ENCODE results near the gene DDX25.

Gene DDX25

DNA sequence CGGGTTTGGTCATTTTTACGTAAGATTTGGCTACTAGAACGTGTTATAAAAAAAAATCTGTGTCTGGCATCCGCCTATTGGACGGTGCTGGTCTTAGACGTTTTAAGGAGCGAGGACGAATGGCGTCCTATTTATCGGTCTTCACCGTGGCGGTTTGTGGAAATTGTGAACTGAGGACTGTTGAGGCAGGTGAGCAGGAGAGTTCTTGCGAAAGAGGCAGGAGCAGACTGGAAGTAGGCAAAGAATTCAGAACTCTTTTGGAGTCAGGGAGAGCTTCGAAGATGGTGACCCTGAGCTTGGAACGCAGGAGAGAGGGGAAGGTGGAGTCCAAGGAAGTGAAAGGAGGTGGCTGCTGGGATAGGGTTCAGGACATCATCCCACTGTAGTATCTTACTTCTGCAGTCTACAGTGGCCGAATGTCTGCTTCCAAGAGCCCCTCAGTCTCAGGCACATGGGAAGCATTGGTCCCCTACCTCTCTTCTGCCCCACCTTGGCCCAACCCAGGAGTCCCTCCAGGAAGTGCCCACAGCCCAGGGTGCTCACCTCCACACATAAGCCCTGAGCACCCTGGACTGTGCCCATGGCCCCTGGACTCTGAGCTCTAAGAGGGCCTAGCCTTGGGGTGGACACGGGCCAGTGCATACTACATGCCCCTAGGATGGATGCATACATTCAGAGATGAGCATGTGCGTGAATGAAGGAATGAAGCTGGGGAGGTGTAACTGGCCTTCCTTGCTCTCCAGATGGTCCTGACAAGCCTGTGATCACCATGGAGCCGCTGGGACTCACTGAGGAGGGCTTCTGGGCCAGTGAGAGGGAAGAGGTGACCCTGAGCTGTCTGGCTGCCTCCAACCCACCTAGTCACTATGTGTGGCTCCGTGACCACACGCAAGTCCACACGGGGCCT is 45.2 kb downstream of the DDX25 start:
- no peak for DNase-seq

DNA sequence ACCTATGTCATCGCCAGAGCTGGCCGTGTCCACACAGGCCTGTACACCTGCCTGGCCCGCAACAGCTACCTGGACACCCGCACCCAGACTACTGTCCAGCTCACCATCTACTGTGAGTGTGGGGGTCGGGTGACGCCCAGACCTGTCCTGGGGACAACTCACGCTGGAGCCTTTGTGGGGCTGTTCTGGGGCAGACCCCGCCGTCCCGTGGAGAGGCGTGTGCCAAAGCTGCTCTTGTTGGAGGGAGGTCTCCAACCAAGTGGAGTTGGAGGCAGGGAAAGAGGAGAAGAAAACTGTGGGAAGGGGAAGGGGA is 45.8 kb downstream of the DDX25 start:
- no peak for DNase-seq

DNA sequence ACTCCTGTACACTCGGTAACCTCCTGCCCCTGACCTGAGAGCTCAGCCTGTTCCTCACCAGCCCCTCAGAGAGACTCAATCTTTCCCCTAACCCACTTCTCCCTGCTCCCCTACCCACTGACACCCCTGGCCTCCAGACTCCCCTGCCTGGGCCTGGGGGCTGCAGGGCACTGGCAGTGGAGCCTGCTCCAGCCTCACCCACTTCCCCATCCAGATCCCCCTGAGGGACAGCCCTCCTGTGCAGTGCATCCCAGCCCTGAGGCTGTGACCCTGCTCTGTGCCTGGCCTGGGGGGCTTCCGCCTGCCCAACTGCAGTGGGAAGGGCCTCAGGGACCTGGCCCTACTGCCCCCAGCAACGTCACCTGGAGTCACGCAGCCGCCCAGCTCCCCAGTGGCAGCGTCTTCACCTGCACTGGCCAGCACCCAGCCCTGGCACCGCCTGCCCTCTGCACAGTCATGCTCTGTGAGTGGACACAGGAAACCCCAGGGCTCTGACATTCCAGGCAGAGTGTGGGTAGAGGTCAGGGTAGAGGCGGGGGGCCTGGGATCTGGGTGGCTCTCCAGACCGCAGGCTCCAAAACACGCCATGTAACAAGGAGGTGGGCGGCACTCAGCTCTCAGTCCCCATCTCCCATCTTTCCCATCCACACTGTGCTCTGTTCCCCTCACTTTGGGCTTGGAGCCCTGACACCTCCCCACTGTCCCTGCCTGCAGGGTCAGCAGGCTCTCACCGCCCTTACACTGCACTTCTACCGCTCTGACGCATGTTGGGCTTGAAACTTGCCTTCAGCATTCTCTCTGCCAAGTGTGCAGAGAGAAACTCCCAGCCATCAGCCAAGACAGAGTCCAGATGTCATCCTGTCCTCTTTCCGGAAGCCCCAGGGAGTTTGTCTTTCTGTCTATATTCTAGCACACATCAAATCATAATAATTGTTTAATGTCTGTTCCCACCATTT is 46.7 kb downstream of the DDX25 start:
- no peak for DNase-seq

DNA sequence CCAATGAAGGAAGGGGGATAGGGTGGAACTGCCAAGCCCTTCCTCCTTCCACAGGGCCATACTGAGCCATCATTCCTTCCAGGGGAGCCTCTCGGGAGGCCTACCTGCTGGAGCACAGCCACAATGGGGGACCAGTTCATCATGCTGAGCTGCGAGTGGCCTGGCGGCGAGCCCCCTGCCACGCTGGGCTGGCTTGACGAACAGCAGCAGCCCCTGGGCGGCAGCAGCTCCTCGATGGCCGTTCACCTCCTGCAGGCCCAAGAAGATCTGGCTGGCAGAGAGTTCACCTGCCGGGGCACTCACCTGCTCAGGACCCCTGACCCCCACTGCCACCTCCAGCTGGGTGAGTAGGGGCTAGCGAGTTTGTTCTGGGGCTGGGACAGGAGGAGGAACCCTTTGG is 47.4 kb downstream of the DDX25 start:
- no peak for DNase-seq

DNA sequence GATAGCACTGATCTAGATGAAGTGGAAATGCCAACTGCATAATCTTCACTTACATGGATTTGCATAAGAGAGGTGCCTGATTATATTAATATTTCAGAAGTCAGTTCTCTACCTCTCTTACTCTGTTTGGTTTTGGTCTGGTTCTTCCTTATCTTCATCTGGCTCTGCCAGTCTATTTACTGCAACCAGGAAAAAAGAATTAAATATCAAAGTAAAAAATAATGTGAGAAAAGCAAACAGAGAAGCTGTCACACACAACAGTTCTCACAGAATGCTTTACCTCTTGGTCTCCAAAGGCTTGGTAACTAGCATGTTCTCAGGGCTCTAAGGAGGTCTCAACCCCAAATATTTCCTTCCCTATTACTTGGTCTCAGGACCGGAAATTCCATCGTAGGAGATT is 48.3 kb downstream of the DDX25 start:
- DNase-seq = no peak

DNA sequence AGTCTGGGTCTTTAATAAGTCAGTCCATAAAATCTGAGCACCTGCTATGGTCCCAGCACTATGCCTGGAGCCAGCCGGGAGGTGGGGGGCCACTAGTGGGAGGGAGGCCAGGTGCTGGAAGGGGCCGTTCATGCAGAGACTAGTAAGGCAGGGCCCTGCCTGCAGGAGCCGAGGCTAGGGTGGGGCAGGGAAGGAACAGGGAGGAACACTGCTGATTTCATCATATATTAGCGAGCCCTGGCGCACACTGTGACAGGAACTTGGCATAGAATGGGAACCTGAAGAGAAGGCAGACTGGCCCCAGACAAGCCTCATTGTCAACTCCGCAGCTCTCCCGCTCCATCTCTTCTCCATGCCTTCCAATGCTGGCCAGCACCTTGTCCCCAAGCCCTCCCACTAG is 48.7 kb downstream of the DDX25 start:
- no peak for DNase-seq

DNA sequence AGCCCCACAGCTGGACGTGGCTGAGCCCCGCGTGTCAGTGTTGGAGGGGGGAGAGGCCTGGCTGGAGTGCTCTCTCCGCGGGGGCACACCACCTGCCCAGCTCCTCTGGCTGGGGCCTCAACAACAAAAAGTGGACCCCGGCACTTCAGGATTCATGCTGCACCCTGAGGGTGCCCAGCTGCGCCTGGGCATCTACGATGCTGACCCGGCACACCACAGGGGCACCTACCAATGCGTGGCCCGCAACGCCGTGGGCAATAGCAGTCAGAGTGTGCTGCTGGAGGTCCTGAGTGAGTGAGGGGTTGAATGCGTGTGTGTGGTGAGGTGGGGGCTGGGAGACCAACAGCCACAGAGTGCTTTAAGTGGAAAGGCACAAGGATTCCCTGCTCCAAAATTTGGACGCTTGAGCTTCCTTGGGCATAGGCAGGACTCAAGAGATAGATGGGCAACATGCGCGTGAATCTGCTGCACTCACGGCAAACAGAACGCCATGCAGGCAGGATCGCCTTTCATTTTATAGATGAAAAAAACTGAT is 49.2 kb downstream of the DDX25 start:
- no peak for DNase-seq

DNA sequence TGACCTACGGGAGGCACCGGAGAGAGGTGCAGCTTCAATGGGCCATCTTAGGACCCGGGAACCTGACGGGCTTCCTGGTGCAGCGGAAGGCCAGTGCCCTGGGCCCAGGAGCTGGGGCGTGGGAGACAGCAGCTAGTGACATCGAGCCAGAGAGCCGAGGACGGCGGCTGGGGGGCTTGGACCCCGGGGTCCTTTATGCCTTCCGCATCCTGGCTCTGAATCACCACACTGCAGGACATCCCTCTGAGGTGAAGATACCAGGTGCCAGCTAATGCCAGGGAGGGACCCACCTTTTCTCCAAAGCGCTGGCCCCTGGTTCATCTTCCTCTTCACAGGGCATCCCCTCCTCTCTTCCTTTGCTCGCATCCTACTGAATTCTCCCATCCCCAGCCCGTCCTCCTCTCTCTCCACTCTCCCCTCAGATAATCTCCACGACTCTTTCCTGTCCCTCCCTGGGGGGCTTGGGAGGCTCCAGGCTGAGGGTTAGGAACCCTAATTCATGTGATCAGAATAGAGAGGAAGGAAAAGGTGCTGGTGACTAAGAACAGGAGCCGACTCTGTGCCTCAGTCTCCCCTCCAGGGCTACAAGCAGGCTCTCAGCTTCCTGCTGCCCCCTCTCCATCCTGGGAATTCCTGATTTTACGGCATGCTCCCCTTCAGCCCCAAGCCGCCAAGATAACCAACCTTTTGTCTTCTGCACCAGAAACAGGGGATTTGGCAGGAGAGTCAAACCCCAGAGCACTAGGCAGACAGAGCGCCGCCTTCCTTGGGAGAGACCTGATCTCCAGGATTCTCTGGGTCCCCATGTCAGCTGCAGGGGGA is 50.0 kb downstream of the DDX25 start:
- DNase-seq = no peak

DNA sequence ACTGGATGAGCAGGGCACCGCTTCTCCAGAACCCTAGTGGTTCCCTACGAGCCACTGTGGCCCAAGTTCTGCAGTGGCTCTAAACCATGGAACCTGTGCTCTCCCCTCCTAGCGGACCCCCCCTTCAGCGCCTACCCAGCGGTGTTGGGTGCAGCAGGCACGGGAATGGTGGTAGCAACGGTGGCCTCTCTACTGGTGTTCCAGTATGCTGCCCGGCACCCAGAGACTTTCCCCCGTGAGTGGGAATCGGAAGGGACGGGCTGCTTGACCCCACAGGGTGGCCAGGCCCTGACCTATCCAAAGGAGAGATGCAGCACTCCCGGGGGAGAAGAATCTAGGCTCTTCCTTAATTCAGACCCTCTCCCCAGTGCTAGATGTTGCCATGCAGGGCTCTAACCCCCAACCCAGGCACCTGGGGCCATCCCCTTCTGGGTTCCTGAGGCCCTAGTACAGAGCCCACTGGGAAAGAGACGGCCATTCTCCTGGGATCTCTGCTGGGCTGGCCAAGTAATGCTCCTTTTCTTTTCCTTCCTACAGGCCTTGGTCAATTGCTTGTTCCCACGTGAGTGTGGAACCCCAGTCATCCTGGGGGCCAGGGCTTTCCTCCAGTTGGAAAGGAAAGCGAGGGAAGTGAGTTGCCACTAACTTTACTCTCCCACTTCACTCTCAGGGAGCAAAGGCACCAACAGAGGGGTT is 50.8 kb downstream of the DDX25 start:
- DNase-seq = no peak

DNA sequence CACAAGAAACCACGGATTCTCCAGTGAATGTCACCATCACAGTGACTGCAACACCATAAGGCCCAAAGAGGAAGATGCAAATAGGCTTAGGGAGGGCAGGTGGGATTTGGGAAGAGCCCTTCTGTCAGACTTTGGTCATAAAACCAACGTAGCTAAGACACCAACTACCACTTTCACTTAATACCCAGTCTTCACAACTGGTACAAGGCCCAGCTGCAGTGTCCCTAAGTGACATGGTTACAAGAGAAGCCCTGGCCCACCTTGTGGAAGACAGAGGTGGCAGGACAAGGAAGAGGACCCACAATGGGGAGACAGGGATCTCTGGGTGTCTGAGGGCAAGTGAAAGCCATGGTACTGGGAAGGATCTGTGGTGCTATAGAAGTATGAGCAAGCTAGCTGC is 51.5 kb downstream of the DDX25 start:
- peak in 1 of 51 donors; percentile 29 for DNase-seq

DNA sequence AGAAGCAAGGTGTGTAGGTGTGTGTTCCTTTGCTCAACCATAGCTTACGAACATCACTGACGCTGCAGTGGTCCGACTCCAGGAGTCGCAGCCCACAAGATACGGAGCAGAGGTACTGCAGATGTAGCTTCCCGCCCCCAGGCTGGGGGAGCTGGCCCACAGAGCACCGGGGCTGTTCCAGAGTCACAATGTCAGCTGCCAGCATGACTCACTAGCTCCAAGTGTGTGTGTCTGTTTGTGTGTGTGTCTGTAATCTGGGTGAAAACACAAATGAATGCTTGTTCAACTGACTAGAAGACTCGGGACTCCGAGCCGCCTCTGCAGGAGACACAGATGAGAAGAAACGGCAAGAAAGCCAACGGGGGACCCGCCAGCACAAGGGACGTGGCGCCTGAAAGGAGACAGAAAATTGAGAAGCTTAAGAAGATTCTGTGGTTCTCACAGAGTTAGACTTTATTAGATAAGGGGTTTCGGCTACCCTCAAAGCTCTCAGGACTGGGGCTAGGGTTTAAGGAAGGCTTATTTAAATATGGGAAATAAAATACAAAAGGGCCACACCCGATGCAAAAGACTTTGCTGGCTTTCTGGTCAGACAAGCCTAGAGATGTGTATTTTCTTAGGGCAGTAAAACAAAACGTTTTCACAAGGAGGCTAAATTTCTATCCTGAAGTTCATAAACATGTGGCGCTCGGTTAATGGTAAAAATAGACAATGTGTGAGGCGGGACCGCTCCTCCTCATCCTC is 52.3 kb downstream of the DDX25 start:
- peak in 15 of 51 donors; percentile 8 to 79 (median 35) for DNase-seq

DNA sequence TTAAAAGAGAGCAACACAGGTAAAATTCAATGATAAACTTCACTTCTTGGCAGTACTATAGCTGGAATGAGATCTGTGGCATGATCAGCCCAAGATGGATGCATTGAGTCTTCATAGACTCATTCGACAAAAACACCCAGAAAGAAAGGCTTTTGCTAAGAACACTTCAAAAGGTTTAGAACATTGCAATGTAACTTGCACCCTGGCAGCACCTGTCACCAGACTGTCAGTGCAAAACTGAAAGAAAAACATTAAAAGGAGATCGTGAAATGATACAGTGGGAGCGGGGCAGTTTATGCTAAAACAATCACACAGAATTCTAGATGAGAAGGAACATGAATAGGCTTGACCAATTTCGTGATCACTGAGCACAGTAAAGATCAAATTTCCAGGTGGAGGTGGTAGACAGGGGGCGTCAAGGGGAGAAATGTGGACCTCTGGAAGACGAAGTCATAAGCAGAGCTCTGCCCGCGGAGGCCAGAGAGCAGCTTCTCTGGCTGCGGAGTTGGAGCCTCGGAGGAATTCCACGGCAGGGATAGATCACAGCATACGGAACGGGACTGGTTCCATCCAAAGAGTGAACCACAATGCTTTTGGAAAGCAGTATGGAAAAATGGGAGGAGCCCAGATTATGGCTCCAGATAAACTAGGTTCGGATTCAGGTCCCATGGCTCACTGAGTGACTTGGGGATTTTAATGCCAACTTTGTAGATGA is 53.5 kb downstream of the DDX25 start:
- no peak for DNase-seq

DNA sequence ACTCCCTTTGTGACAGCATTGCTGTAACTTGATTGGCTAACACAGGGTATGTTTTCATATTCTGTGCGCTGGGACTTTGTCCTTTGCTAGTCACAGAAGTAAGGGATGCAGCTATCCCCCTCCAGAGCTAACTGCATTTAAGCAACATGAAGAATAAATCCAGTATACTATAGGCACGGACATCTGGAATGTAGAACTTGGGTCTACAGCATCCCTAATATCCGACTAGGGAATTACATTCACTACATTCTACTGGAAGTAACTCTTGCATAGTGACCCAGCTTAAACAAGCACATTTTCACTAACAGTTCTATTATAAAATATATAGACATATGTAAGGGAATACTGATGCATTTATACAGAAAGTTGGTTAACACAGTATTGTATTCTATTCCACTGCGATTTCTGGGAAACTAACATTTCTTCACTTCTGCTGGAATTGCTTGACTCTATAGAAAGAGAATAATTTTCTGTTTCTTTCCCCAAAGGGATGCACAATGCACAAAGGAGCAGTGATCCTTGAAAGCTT is 54.6 kb downstream of the DDX25 start:
- no peak for DNase-seq

DNA sequence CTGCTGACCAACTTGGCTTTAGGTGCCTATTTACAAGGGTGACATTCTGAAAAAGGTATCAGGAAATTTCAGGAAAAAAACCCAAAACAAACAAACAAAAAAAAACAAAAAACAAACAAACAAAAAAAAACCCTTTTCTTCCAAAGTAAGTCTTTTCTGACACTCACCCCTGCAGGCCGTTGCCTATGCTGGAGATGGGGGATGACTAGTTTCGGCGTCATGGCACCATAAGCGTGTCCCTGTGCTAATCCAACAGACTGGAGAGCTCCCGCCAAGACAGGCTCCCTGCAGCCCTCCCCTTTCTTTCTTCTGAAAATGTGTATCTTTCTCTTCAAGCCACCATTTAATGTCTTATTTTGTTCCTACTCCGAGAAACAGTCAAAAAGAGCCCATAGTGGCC is 55.2 kb downstream of the DDX25 start:
- no peak for DNase-seq

DNA sequence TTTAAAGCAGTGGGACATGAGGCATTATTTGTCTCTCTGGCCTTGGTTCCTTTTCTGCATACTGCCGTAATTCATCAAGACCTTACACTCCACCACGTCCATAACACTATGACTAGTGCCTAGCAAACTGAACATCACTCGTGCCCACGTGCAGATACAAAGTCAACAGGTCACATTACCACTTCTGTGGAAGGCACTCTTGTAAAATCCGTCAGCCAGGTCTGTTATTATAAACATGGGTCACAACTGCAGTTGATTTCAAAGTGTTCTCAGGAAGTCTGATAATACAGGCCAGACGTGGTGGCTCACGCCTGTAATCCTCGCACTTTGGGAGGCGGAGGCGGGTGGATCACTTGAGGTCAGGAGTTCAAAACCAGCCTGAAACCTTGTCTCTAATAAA is 55.6 kb downstream of the DDX25 start:
- DNase-seq = no peak

DNA sequence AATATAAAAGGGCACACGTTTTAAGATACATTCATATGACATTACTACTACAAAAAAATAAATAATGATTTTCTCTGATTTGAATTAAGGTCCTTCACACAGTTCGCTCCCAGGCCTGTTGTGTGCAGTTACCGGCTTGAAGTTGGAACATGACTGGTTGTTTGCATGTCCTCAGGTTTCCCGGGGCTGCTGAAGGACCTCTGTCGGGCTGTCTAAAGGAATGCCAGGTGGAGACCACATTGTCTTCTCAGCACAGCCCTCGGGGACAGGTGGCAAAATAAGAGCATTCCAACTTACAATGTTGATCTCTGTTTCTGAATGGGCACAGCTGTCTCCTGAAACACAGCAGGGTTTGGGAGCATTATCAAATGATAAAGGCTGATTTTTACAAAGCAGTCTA is 56.5 kb downstream of the DDX25 start:
- no peak for DNase-seq

DNA sequence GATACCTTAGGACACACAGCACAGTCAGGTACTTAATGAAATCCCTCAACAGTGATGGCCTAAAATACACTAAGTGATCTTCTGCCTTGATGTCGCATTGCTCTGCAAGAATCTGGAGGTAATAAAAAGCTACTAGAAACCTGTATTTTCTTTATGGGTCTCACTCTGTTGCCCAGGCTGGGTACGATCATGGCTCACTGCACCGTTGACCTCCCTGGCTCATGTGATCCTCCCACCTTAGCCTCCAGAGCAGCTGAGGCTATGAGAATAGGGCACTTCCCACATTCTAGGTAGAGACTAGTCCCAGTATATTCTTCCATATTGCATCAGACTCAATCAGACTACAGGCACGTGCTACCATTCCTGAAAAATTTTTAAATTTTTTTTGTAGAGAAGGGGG is 63.2 kb downstream of the DDX25 start:
- DNase-seq = no peak

DNA sequence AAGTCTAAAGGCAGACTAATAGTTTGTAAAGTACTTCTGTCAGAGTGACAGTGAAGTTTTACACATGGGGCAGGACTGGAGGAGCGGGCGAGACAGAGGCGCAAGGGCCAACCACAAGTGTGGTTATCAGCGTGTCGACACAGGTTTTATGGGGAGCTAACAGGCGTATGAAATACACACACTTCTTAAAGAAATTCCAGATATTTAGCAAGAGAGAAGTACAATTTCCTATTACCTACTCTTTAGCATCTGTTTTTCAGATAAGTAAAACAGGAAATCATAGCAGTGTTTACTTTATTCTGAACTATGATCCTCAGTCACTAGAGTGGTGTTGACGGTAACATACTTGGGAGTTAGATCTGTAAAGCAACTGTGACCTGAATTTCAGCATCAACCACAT is 64.0 kb downstream of the DDX25 start:
- DNase-seq = no peak

DNA sequence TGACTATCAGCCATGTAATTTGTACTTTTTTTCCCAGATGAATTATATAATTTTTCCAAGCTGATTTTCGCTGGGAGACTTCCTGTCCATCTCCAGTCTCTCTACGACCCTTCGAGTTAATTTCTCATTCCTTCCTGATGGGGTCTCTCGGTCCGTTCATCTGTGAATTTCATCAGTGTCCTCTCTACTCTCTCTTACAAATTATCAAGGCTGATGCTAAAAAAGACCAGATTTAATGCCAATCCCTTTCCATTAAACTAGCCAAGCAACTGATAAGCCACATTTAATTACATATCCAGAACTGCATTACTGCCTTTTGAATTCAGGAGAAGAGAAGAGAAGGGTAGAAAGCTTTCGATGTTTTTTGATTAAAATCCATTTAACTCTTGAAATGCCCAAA is 67.3 kb downstream of the DDX25 start:
- no peak for DNase-seq

Measured in hypothalamus (tissue), 51 donors.